Transverse colon (tissue), 4 donors: ENCODE results near the gene SMC1A. TPM values are rescaled to one million over a fixed set of nuclear protein-coding genes. Genes with fewer than 3 reads are reported as not detected.

Experiments used
- DNase-seq: peaks from one replicate; pipeline ENCODE4 v3.0.0-alpha.2; 2019
- H3K27ac ChIP-seq, 4 donors: fragments of 200-600 bp; sonication (generic); 2 replicates each; pipeline ENCODE4 v1.5.1; 2016 to 2018; ENCODE audit warnings: inconsistent platforms in 4 of 4
- H3K27me3 ChIP-seq: fragments of 200-600 bp; sonication (generic); 2 replicates; pipeline ENCODE4 v1.5.1; 2017; ENCODE audit warnings: inconsistent platforms
- H3K36me3 ChIP-seq, 4 donors: fragments of 200-600 bp; sonication (generic); 2 replicates each; pipeline ENCODE4 v1.5.1; 2017 to 2019; ENCODE audit warnings: inconsistent platforms in 4 of 4
- H3K4me1 ChIP-seq, 4 donors: fragments of 200-600 bp; sonication (generic); 2 replicates each; pipeline ENCODE4 v1.5.1; 2017 to 2020; ENCODE audit warnings: inconsistent platforms in 4 of 4
- H3K4me3 ChIP-seq, 4 donors: fragments of 200-600 bp; sonication (generic); 1 replicate in 1 of 4; 2 replicates in 3 of 4; pipeline versions ENCODE4 v1.5.1 to v1.6.1; 2017 to 2019; ENCODE audit warnings: inconsistent platforms in 4 of 4
- H3K9me3 ChIP-seq, 2 donors: fragments of 200-600 bp; sonication (generic); 2 replicates each; pipeline ENCODE4 v1.5.1; 2017 to 2019; ENCODE audit warnings: inconsistent platforms in 2 of 2
- EP300 ChIP-seq: sonication (generic); formaldehyde crosslinking; IDR thresholded peaks from one replicate; pipeline ENCODE4 v1.6.1; 2017; ENCODE audit warnings: antibody characterized with exemption, low read depth
- POLR2A ChIP-seq: fragments of 450-650 bp; IDR thresholded peaks from one replicate; pipeline ENCODE4 v1.6.1; 2016; ENCODE audit warnings: antibody characterized with exemption, mild to moderate bottlenecking, moderate library complexity
- POLR2AphosphoS5 ChIP-seq, 3 donors: sonication (generic); formaldehyde crosslinking; IDR thresholded peaks; one replicate each; pipeline ENCODE4 v1.6.1; 2016; ENCODE audit warnings: antibody characterized with exemption in 3 of 3
- WGBS, 2 donors: methylation state at CpG; one replicate each; pipeline ENCODE4 v1.1.5; 2018; ENCODE audit warnings: low coverage in 1 of 2; 5-methylcytosine and 5-hydroxymethylcytosine counted together
- in situ Hi-C, 4 donors: fragments of 200-750 bp; cut with MboI; loops; one replicate each; pipeline versions ENCODE4 v1.15.0 to v1.15.1; 2017; ENCODE audit warnings: low sequenced_read_pairs in 3 of 4, low pct_ligation_motif_present in 1 of 4, low pct_unique_long_range_greater_than_20kb in 1 of 4
- intact Hi-C: fragments of 100-400 bp; cut with DNase I; formaldehyde crosslinking; loops from one replicate; pipeline ENCODE4 v1.15.1; 2023; ENCODE audit warnings: low total_unique reads
- small RNA-seq, 4 donors: library from RNA; depleted of rRNA; stranded (forward); fragments of <200 nt; gene quantifications; one replicate each; pipeline ENCODE3, GENCODE V24; 2016
- total RNA-seq, 4 donors: library from RNA; depleted of rRNA; stranded (reverse); fragments of >200 nt; gene quantifications; one replicate each; pipeline ENCODE4 v1.1.0, GENCODE V29; 2016
- TF ChIP-seq, protein P1 (sequence below), 5 experiments: fragments of 200-600 bp in 3 of 5; fragments of 450-650 bp in 2 of 5; sonication (generic) in 3 of 5; IDR thresholded peaks; 1 replicate in 2 of 5; 2 replicates in 3 of 5; pipeline ENCODE4 v1.5.1; 2016 to 2017; ENCODE audit warnings: antibody characterized with exemption in 5 of 5, inconsistent platforms in 3 of 5, mild to moderate bottlenecking in 2 of 5, moderate library complexity in 1 of 5

SMC1A gene
- total RNA-seq, 4 donors from 2014 or later: 25.3 to 113 (median 52.9) TPM

DNA sequence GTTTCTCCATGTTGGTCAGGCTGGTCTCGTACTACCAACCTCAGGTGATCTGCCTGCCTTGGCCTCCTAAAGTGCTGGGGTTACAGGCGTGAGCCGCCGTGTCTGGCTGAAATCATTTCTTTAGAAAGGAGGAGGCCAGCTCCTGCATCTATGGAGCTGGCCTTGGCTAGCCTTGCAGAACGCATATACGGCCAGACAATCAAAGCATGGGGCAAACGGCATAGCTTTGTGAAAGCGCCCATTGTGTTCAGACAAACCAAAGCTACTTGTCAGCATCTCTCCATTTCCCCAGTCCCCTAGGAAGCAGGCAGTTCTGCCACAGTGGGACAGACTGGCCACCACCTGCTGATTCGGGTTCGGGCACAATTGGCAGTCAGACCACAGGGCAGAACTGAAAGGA is 92.1 kb downstream of the SMC1A start:
- in situ Hi-C loops (no loop called here), intact Hi-C loops (no loop called here)
- no peaks in the 10 kb centered on the region for H3K36me3 ChIP-seq
- H3K4me3 ChIP-seq: no peak overlapping the region
- DNase-seq: no peak
- no peaks in the 10 kb centered on the region for H3K4me1 ChIP-seq
- WGBS, 2 donors: 87% methylated on average over 10 of the region's 10 CpGs; no CpG with 5 or more reads in 1 of the 2 donors
- no peaks in the 10 kb centered on the region for H3K27me3 ChIP-seq
- H3K9me3 ChIP-seq: no peaks in the 10 kb centered on the region
- no peak overlapping the region for H3K27ac ChIP-seq
- TF ChIP-seq EP300 (no peak), POLR2A (no peak), POLR2AphosphoS5 (IDR thresholded peaks at IDR 0.05) (no peak)
- TF ChIP-seq, protein P1, sequence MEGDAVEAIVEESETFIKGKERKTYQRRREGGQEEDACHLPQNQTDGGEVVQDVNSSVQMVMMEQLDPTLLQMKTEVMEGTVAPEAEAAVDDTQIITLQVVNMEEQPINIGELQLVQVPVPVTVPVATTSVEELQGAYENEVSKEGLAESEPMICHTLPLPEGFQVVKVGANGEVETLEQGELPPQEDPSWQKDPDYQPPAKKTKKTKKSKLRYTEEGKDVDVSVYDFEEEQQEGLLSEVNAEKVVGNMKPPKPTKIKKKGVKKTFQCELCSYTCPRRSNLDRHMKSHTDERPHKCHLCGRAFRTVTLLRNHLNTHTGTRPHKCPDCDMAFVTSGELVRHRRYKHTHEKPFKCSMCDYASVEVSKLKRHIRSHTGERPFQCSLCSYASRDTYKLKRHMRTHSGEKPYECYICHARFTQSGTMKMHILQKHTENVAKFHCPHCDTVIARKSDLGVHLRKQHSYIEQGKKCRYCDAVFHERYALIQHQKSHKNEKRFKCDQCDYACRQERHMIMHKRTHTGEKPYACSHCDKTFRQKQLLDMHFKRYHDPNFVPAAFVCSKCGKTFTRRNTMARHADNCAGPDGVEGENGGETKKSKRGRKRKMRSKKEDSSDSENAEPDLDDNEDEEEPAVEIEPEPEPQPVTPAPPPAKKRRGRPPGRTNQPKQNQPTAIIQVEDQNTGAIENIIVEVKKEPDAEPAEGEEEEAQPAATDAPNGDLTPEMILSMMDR (IDR thresholded peaks at IDR 0.05): no peak

DNA sequence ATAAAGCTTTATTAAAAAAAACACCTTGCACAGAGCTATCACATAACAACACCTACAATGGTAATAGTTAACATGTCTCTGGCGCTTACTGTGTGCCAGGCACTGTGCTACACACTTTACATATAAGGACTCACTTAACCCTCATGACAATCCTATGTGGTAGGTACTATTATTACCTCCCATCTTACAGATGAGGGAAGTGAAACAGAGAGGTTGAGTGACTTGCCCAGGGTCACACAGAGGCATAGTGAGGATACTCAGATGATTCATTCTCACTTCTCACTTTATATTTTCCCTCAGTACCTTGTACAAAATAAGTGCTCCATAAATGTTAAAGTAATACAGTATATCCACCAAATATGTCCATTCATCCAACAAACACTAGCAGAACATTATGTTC is 97.7 kb downstream of the SMC1A start:
- WGBS, 2 donors: 81% methylated on average over 1 of the region's 1 CpG; no CpG with 5 or more reads in 1 of the 2 donors
- Histone ChIP-seq H3K27ac (no peak overlapping the region), H3K27me3 (peaks cover 13% of the 10 kb centered on the region), H3K4me3 (no peak overlapping the region), H3K36me3 (no peaks in the 10 kb centered on the region), H3K9me3 (no peaks in the 10 kb centered on the region), H3K4me1 (peaks cover 0 to 9% (median 8%) of the 10 kb centered on the region in 4 donors)
- TF ChIP-seq, protein P1 (IDR thresholded peaks at IDR 0.05): no peak
- TF ChIP-seq POLR2AphosphoS5 (IDR thresholded peaks at IDR 0.05) (no peak), POLR2A (no peak), EP300 (no peak)
- DNase-seq: no peak
- intact Hi-C loops: no loop called here
- in situ Hi-C loops: loop anchor here in 2 of 4 donors (25.0 kb wide), 2 partner anchors 112 to 162 kb away; partner anchors contain the start of gene HSD17B10 (in 1 of the 2)

Small RNA genes lying within 50 kb of the gene (small RNA-seq; reads per million reads assigned to genes)
- 0 reads per million in 4 donors for gene AC245102.2
- 0 reads per million in 4 donors for gene MIR6857
- gene RF00019: 0 reads per million in 4 donors
- gene VTRNA3-1P: 0 to 0.56 (median 0) reads per million in 4 donors

Other genes starting within 250 kb of the SMC1A start
- 100 to 1,000 TPM in 3 of 4 donors, 10 to 100 TPM in 1; 68.4 to 387 (median 124) TPM for gene KDM5C, start 197.4 kb downstream of the SMC1A start, total RNA-seq
- gene IQSEC2, start 141.1 kb downstream of the SMC1A start, total RNA-seq: 100 to 1,000 TPM in 1 of 4 donors, 10 to 100 TPM in 3; 41.2 to 104 (median 46.3) TPM
- gene RIBC1, start 219 bp upstream of the SMC1A start, total RNA-seq: 1 to 10 TPM in 1 of 4 donors, under 1 TPM in 1, not detected in 2; 0.79 to 1.1 TPM
- 10 to 100 TPM; 12.5 to 47.5 (median 42.2) TPM for gene HSD17B10, start 11.7 kb upstream of the SMC1A start, total RNA-seq